Ectodermal cell (in vitro differentiated cells): ENCODE results near the gene GNPAT.

Source experiments
- H3K27ac ChIP-seq: 2 replicates; pipeline ENCODE4 v1.7.0; 2013; ENCODE audit warnings: mild to moderate bottlenecking, low read depth, low read length; ENCODE audit not compliant: insufficient read depth, poor library complexity, severe bottlenecking
- H3K27me3 ChIP-seq: 2 replicates; pipeline ENCODE4 v1.7.0; 2013; ENCODE audit warnings: mild to moderate bottlenecking, low read length; ENCODE audit not compliant: insufficient read depth, control insufficient read depth, poor library complexity, severe bottlenecking
- H3K36me3 ChIP-seq: one replicate; pipeline ENCODE4 v1.7.0; 2013; ENCODE audit warnings: low read length; ENCODE audit not compliant: control insufficient read depth, insufficient read depth
- H3K4me1 ChIP-seq: one replicate; pipeline ENCODE4 v1.7.0; 2013; ENCODE audit warnings: low read length; ENCODE audit not compliant: control insufficient read depth, insufficient read depth
- H3K4me3 ChIP-seq: 2 replicates; pipeline ENCODE4 v1.7.0; 2013; ENCODE audit warnings: low read depth, low read length, control low read depth; ENCODE audit not compliant: insufficient read depth
- H3K9me3 ChIP-seq: 2 replicates; pipeline ENCODE4 v1.7.0; 2013; ENCODE audit warnings: mild to moderate bottlenecking, low read length, moderate library complexity; ENCODE audit not compliant: control insufficient read depth
- WGBS, 2 experiments: methylation state at CpG; one replicate each; pipeline ENCODE4 v1.1.7; 2013; ENCODE audit warnings: missing lambda C conversion rate in 2 of 2; 5-methylcytosine and 5-hydroxymethylcytosine counted together

The GNPAT gene

GRCh38 chr1:231274119-231274825 is 33.3 kb downstream of the GNPAT start:
- Histone ChIP-seq H3K4me3 (no peak overlapping the region), H3K27ac (no peak overlapping the region), H3K4me1 (no peaks in the 10 kb centered on the region), H3K36me3 (peaks cover 23% of the 10 kb centered on the region), H3K27me3 (no peaks in the 10 kb centered on the region), H3K9me3 (no peaks in the 10 kb centered on the region)
- WGBS, 2 experiments = 94 to 95% methylated on average over 8 of the region's 8 CpGs

GRCh38 chr1:231278100-231278790 is 37.2 kb downstream of the GNPAT start:
- WGBS, 2 experiments = 91 to 95% methylated on average over 9 of the region's 9 CpGs
- H3K9me3 ChIP-seq = no peaks in the 10 kb centered on the region
- H3K4me1 ChIP-seq = no peaks in the 10 kb centered on the region

GRCh38 chr1:231279081-231279480 is 38.1 kb downstream of the GNPAT start:
- no peaks in the 10 kb centered on the region for H3K9me3 ChIP-seq
- no peaks in the 10 kb centered on the region for H3K27me3 ChIP-seq
- no peaks in the 10 kb centered on the region for H3K4me1 ChIP-seq
- no peak overlapping the region for H3K4me3 ChIP-seq
- H3K36me3 ChIP-seq = peaks cover 7% of the 10 kb centered on the region
- 100% methylated on average over 1 of the region's 1 CpG for WGBS, 2 experiments
- no peak overlapping the region for H3K27ac ChIP-seq

More at GRCh38 chr1:231278100-231278790, 37.2 kb downstream of the GNPAT start:
- H3K27me3 ChIP-seq = no peaks in the 10 kb centered on the region
- H3K27ac ChIP-seq = no peak overlapping the region
- peaks cover 7% of the 10 kb centered on the region for H3K36me3 ChIP-seq
- no peak overlapping the region for H3K4me3 ChIP-seq

DNA sequence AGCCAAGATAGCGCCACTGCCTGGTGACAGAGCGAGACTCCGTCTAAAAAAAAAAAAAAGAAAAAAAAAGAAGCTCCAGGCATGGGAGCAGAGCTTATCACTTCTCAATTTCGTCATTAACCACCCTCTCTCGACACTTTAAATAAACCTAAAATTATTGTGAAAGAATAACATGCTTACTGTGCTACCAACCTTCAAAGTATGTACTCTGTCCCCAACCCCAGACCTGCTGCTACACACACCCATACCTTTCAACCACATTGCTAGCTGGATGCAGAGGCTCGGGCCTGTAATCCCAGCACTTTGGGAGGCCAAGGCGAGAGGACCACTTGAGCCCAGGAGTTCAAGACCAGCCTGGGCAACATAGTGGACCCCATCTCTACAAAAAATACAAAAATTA is 38.7 kb downstream of the GNPAT start:
- WGBS, 2 experiments = 90 to 96% methylated on average over 7 of the region's 7 CpGs
- Histone ChIP-seq H3K4me3 (no peak overlapping the region), H3K4me1 (no peaks in the 10 kb centered on the region), H3K27ac (no peak overlapping the region), H3K9me3 (no peaks in the 10 kb centered on the region), H3K36me3 (peaks cover under 1% of the 10 kb centered on the region), H3K27me3 (no peaks in the 10 kb centered on the region)

DNA sequence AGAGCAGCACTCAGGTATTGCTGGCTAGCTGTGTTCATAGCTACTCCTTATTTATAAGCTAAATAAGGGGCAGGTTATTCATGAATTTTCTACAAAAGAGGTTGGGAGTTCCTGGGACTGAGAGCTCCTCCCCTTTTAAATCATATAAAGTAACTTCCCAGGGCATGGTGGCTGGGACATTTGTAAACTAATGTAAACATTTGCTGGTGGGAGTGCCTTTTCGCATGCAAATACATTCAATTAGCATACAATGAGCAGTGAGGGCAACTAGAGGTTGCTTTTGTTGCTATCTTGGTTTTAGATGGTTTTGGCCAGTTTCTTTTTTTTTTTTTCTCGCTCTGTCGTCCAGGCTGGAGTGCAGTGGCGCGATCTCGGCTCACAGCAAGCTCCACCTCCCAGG is 43.4 kb downstream of the GNPAT start:
- Histone ChIP-seq H3K36me3 (no peaks in the 10 kb centered on the region), H3K4me3 (no peak overlapping the region), H3K4me1 (no peaks in the 10 kb centered on the region), H3K27ac (no peak overlapping the region), H3K9me3 (no peaks in the 10 kb centered on the region), H3K27me3 (no peaks in the 10 kb centered on the region)
- 85 to 94% methylated on average over 5 to 6 of the region's 6 CpGs for WGBS, 2 experiments

GRCh38 chr1:231286603-231287002 is 45.6 kb downstream of the GNPAT start:
- H3K4me3 ChIP-seq = no peak overlapping the region
- WGBS, 2 experiments = 93 to 96% methylated on average over 6 of the region's 6 CpGs
- H3K9me3 ChIP-seq = no peaks in the 10 kb centered on the region
- no peaks in the 10 kb centered on the region for H3K4me1 ChIP-seq
- no peak overlapping the region for H3K27ac ChIP-seq
- H3K36me3 ChIP-seq = no peaks in the 10 kb centered on the region
- no peaks in the 10 kb centered on the region for H3K27me3 ChIP-seq

- H3K27ac ChIP-seq = no peak overlapping the region
- no peaks in the 10 kb centered on the region for H3K9me3 ChIP-seq
- H3K36me3 ChIP-seq = no peaks in the 10 kb centered on the region
- no peaks in the 10 kb centered on the region for H3K27me3 ChIP-seq
- H3K4me3 ChIP-seq = no peak overlapping the region
- H3K4me1 ChIP-seq = no peaks in the 10 kb centered on the region
- WGBS, 2 experiments = 92% methylated on average over 4 of the region's 4 CpGs
Observed at GRCh38 chr1:231295938-231296337, 54.9 kb downstream of the GNPAT start.

DNA sequence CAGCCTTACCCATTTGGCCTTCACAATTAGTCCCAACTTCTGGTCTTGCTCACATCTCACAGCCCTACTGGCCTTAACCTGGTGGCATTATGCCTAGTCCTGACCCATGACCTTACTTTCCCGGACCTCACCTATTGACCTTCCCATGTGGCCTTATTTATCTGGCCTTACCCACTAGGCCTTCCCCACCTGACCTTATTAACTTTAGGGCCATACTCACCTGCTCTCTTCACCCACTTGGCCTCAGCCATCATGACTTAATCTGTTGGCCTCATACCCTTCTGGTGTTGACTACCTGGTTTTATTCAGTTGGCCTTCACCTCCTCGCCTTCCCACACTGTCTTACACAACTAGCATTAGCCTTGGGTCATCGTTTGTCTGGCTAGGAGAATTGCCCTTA is 61.0 kb downstream of the GNPAT start:
- Histone ChIP-seq H3K36me3 (no peaks in the 10 kb centered on the region), H3K9me3 (no peaks in the 10 kb centered on the region), H3K4me1 (no peaks in the 10 kb centered on the region), H3K4me3 (no peak overlapping the region), H3K27ac (no peak overlapping the region), H3K27me3 (no peaks in the 10 kb centered on the region)
- WGBS, 2 experiments = 93% methylated on average over 3 of the region's 3 CpGs

GRCh38 chr1:231310391-231310934 is 69.5 kb downstream of the GNPAT start:
- 88 to 94% methylated on average over 10 of the region's 10 CpGs for WGBS, 2 experiments

GRCh38 chr1:231311720-231312431 is 70.9 kb downstream of the GNPAT start:
- Histone ChIP-seq H3K4me3 (no peak overlapping the region), H3K36me3 (no peaks in the 10 kb centered on the region), H3K27me3 (peaks cover 3% of the 10 kb centered on the region), H3K9me3 (no peaks in the 10 kb centered on the region), H3K4me1 (no peaks in the 10 kb centered on the region), H3K27ac (no peak overlapping the region)
- WGBS, 2 experiments = 85 to 86% methylated on average over 7 to 8 of the region's 8 CpGs

More at GRCh38 chr1:231310391-231310934, 69.5 kb downstream of the GNPAT start:
- H3K4me1 ChIP-seq = no peaks in the 10 kb centered on the region
- no peak overlapping the region for H3K4me3 ChIP-seq
- H3K27me3 ChIP-seq = peaks cover 3% of the 10 kb centered on the region
- no peaks in the 10 kb centered on the region for H3K9me3 ChIP-seq
- no peaks in the 10 kb centered on the region for H3K36me3 ChIP-seq
- H3K27ac ChIP-seq = no peak overlapping the region
